Measurements from ENCODE around the gene SSC4D.

GRCh38 chr7:76392531-76393115, 16.9 kb downstream of the SSC4D start:
- TF ChIP-seq CTCF (conservative IDR thresholded peaks at IDR 0.05 in 1 of 2, IDR thresholded peaks at IDR 0.05 in 1 of 2; ENCODE audit: low read depth in 1 of 2, low read length in 2 of 2) (no peak), EZH2 (IDR thresholded peaks at IDR 0.05; ENCODE audit: low read length, missing control alignments) (no peak)
